GM12878 (cell line): ENCODE measurements around the gene CD164. TPM values are rescaled to one million over a fixed set of nuclear protein-coding genes. Genes with fewer than 3 reads are reported as not detected.

ENCODE experiments used
- BCL11A ChIP-seq: IDR thresholded peaks from 2 replicates; pipeline ENCODE4 v1.6.1; 2011; ENCODE audit warnings: low read depth, low read length
- CBX3 ChIP-seq: fragments of 200-600 bp; sonication (generic); IDR thresholded peaks from 2 replicates; pipeline ENCODE4 v1.6.1; 2016; ENCODE audit warnings: low read depth, borderline replicate concordance
- CHD1 ChIP-seq: IDR thresholded peaks from 2 replicates; pipeline ENCODE4 v1.6.1; 2012; ENCODE audit warnings: low read depth, low read length, improper control_type of control experiment
- CHD2 ChIP-seq: IDR thresholded peaks from 2 replicates; pipeline ENCODE4 v1.6.1; 2011; ENCODE audit warnings: low read depth, low read length, improper control_type of control experiment, borderline replicate concordance
- EED ChIP-seq: sonication (generic); IDR thresholded peaks from 2 replicates; pipeline ENCODE4 v1.6.1; 2016; ENCODE audit warnings: antibody characterized with exemption, low read depth
- ELK1 ChIP-seq: IDR thresholded peaks from 2 replicates; pipeline ENCODE4 v1.6.1; 2012; ENCODE audit warnings: low read depth, low read length, improper control_type of control experiment
- FOS ChIP-seq: IDR thresholded peaks from 3 replicates; pipeline ENCODE4 v1.6.1; 2011; ENCODE audit warnings: borderline replicate concordance; ENCODE audit not compliant: insufficient read length; ENCODE audit errors: extremely low read depth
- GATAD2B ChIP-seq: fragments of 450-650 bp; conservative IDR thresholded peaks from 2 replicates; pipeline ENCODE4 v1.6.1; 2017; ENCODE audit warnings: low read depth, mild to moderate bottlenecking, moderate library complexity
- JUNB ChIP-seq: IDR thresholded peaks from 2 replicates; pipeline ENCODE4 v1.6.1; 2016; ENCODE audit warnings: antibody characterized with exemption, mild to moderate bottlenecking
- PAX8 ChIP-seq: fragments of 450-650 bp; IDR thresholded peaks from 2 replicates; pipeline ENCODE4 v1.6.1; 2017; ENCODE audit warnings: mild to moderate bottlenecking, moderate library complexity
- PBX3 ChIP-seq: IDR thresholded peaks from 2 replicates; pipeline ENCODE4 v1.6.1; 2011; ENCODE audit warnings: mild to moderate bottlenecking, low read depth, low read length, moderate library complexity; ENCODE audit not compliant: insufficient replicate concordance
- RAD51 ChIP-seq: fragments of 450-650 bp; IDR thresholded peaks from 2 replicates; pipeline ENCODE4 v1.6.1; 2016; ENCODE audit warnings: moderate library complexity, mild to moderate bottlenecking, inconsistent platforms
- SKIL ChIP-seq: fragments of 450-650 bp; IDR thresholded peaks from 2 replicates; pipeline ENCODE4 v1.6.1; 2017; ENCODE audit warnings: mild to moderate bottlenecking, low read depth, inconsistent platforms; ENCODE audit not compliant: poor library complexity, severe bottlenecking
- SUPT20H ChIP-seq: IDR thresholded peaks from 2 replicates; pipeline ENCODE4 v1.6.1; 2011; ENCODE audit warnings: low read depth, mild to moderate bottlenecking, low read length, moderate library complexity, borderline replicate concordance; ENCODE audit not compliant: control insufficient read depth
- SUZ12 ChIP-seq: fragments of 200-600 bp; sonication (generic); IDR thresholded peaks from one replicate; pipeline ENCODE4 v1.6.1; 2018; ENCODE audit warnings: antibody characterized with exemption, mild to moderate bottlenecking; ENCODE audit not compliant: unreplicated experiment
- TAF1 ChIP-seq: IDR thresholded peaks from 2 replicates; pipeline ENCODE4 v1.6.1; 2011; ENCODE audit warnings: mild to moderate bottlenecking, low read depth, low read length, borderline replicate concordance
- TCF12 ChIP-seq: IDR thresholded peaks from 2 replicates; pipeline ENCODE4 v1.6.1; 2011; ENCODE audit warnings: low read depth, mild to moderate bottlenecking, low read length
- WRNIP1 ChIP-seq: IDR thresholded peaks from 2 replicates; pipeline ENCODE4 v1.6.1; 2011; ENCODE audit warnings: low read depth, low read length, improper control_type of control experiment, borderline replicate concordance
- ZBTB11 ChIP-seq: fragments of 450-650 bp; formaldehyde crosslinking; IDR thresholded peaks from 2 replicates; pipeline ENCODE4 v1.5.0; 2022; ENCODE audit warnings: mild to moderate bottlenecking, missing genetic modification characterization
- ZBTB33 ChIP-seq: fragments of 450-650 bp; IDR thresholded peaks from 2 replicates; pipeline ENCODE4 v1.6.1; 2017; ENCODE audit warnings: mild to moderate bottlenecking
- polyA plus RNA-seq, 11 experiments: library from polyadenylated mRNA; depleted of rRNA in 4 of 11; unstranded in 6 of 11; stranded (reverse) in 5 of 11; fragments of >200 nt; fragmentation: Nextera tagmentation in 4 of 11; fragmentation: Illumina TruSeq in 1 of 11; extraction: Ambion mirVana in 4 of 11; extraction: Trizol in 1 of 11; gene quantifications; 1 replicate in 1 of 11; 2 replicates in 10 of 11; pipeline versions ENCODE4 v1.2.1 to v1.2.3, GENCODE V29; 2011 to 2016; ENCODE audit warnings: inconsistent platforms in 2 of 11, missing spikeins in 2 of 11, low read depth in 1 of 11
- total RNA-seq, 4 experiments: library from RNA; depleted of rRNA in 3 of 4; stranded (reverse); fragments of >200 nt in 3 of 4; fragmentation: Illumina TruSeq in 1 of 4; extraction: Trizol in 1 of 4; gene quantifications; 2 replicates each; pipeline versions ENCODE4 v1.2.1 to v1.2.3, GENCODE V29; 2013 to 2021

The CD164 gene
- total and polyA plus RNA-seq, 10 of the 15 experiments (the other 5 are each of a cell fraction or from before 2014, with no cell fraction given), result 145 to 447 (median 211) TPM

- peak; percentile 71; the same call in 1 of the 2 replicates for TF ChIP-seq GATAD2B
- no peak for TF ChIP-seq PAX8
- peak; percentile 24; the same call in 1 of the 2 replicates for TF ChIP-seq CHD2
- no peak for TF ChIP-seq CHD1
- no peak for TF ChIP-seq ZBTB33
- TF ChIP-seq WRNIP1, result no peak
- TF ChIP-seq ELK1, result no peak
- no peak for TF ChIP-seq SKIL
- TF ChIP-seq SUZ12, result no peak
- TF ChIP-seq RAD51, result no peak
- no peak for TF ChIP-seq PBX3
- no peak for TF ChIP-seq EED
- peak; percentile 73; the same call in 1 of the 2 replicates for TF ChIP-seq TCF12
- TF ChIP-seq SUPT20H, result no peak
- TF ChIP-seq JUNB, result no peak
- TF ChIP-seq ZBTB11, result no peak
- TF ChIP-seq BCL11A, result no peak
- no peak for TF ChIP-seq CBX3
- no peak for TF ChIP-seq FOS
- peak; percentile 92 for TF ChIP-seq TAF1
Measured at GRCh38 chr6:109381747-109382575, at the start of gene CD164 (continued).
